ENCODE results near the gene RP2. TPM values are rescaled to one million over a fixed set of nuclear protein-coding genes. Genes with fewer than 3 reads are reported as not detected.

Gene RP2
- total RNA-seq, 1 experiment from 2014 or later: 5.1 TPM

- Histone ChIP-seq H2AK5ac (ENCODE audit: insufficient read length, low read length) (no peak overlapping the region), H3K23me2 (ENCODE audit: insufficient read length, low read depth, low read length, poor library complexity, severe bottlenecking) (no peaks in the 10 kb centered on the region), H4K8ac (replicated peaks; ENCODE audit: insufficient read length, low read depth, low read length) (no peak overlapping the region), H3K27me3 (ENCODE audit: insufficient read depth, low read length) (no peaks in the 10 kb centered on the region), H3K4me2 (ENCODE audit: insufficient read depth, insufficient read length, low read length) (no peak overlapping the region), H3K27ac (ENCODE audit: insufficient read length, low read depth, low read length) (no peak overlapping the region), H2BK12ac (ENCODE audit: insufficient read length, low read depth, low read length) (no peak overlapping the region), H4K20me1 (ENCODE audit: control insufficient read depth, insufficient read depth, insufficient read length) (no peaks in the 10 kb centered on the region), H2BK20ac (ENCODE audit: low read depth, low read length, poor library complexity, severe bottlenecking) (no peak overlapping the region), H3T11ph (ENCODE audit: low read length) (no peak overlapping the region), H2AFZ (ENCODE audit: low read length) (no peak overlapping the region), H2BK5ac (ENCODE audit: insufficient read length, low read length) (no peak overlapping the region), H2BK120ac (ENCODE audit: low read depth, low read length, poor library complexity, severe bottlenecking) (no peak overlapping the region), H3K9me3 (ENCODE audit: control insufficient read depth, low read depth, low read length) (peaks cover 24% of the 10 kb centered on the region), H3K14ac (ENCODE audit: insufficient read depth, low read length) (no peak overlapping the region), H3K4ac (ENCODE audit: low read depth, low read length) (no peak overlapping the region), H4K91ac (ENCODE audit: insufficient read length, low read depth, low read length) (no peak overlapping the region), H3K79me2 (ENCODE audit: insufficient read depth, low read length) (no peaks in the 10 kb centered on the region), H3K56ac (ENCODE audit: insufficient read length, low read depth, low read length) (no peak overlapping the region), H3K79me1 (ENCODE audit: insufficient read depth, low read depth, low read length, poor library complexity, severe bottlenecking) (no peaks in the 10 kb centered on the region), H2BK15ac (ENCODE audit: low read depth, low read length) (no peak overlapping the region), H3K9ac (ENCODE audit: extremely low read depth, insufficient read length, low read length) (no peak overlapping the region), H3K23ac (ENCODE audit: insufficient read length, low read depth, low read length) (no peak overlapping the region), H4K5ac (ENCODE audit: insufficient read length, low read depth, low read length) (no peak overlapping the region), H3K18ac (ENCODE audit: insufficient read length, low read depth, low read length) (no peak overlapping the region), H3K4me1 (ENCODE audit: insufficient read depth, low read length) (no peaks in the 10 kb centered on the region)
- peaks cover 0 to 1% (median 0%) of the 10 kb centered on the region in 3 experiments; a peak in 2 of 7 replicates for H3K36me3 Mint-ChIP-seq (ENCODE audit: insufficient read depth in 1 of 3, low read depth in 3 of 3)
- no peak overlapping the region for H3K4me3 Mint-ChIP-seq
- H3K4me1 Mint-ChIP-seq: no peaks in the 10 kb centered on the region; a peak in 2 of 4 replicates
- TF ChIP-seq, protein P1, sequence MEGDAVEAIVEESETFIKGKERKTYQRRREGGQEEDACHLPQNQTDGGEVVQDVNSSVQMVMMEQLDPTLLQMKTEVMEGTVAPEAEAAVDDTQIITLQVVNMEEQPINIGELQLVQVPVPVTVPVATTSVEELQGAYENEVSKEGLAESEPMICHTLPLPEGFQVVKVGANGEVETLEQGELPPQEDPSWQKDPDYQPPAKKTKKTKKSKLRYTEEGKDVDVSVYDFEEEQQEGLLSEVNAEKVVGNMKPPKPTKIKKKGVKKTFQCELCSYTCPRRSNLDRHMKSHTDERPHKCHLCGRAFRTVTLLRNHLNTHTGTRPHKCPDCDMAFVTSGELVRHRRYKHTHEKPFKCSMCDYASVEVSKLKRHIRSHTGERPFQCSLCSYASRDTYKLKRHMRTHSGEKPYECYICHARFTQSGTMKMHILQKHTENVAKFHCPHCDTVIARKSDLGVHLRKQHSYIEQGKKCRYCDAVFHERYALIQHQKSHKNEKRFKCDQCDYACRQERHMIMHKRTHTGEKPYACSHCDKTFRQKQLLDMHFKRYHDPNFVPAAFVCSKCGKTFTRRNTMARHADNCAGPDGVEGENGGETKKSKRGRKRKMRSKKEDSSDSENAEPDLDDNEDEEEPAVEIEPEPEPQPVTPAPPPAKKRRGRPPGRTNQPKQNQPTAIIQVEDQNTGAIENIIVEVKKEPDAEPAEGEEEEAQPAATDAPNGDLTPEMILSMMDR (conservative IDR thresholded peaks at IDR 0.05): no peak
- H3K9me3 Mint-ChIP-seq: peaks cover 57 to 71% of the 10 kb centered on the region in 2 experiments
- no CpG with 5 or more reads among the region's 4 CpGs for WGBS (ENCODE audit: extremely low coverage, insufficient read length, low lambda C conversion rate)
- no peaks in the 10 kb centered on the region; the same call in 1 of the 2 replicates for H3K27me3 Mint-ChIP-seq (ENCODE audit: low read depth)
- DNase-seq: no peak
- no peak overlapping the region; a peak in 1 of 7 replicates for H3K27ac Mint-ChIP-seq
Observed at GRCh38 chrX:46820391-46821100, 16.3 kb upstream of the RP2 start.

All from H9 (cell line).